Endothelial cell of umbilical vein (primary cell): ENCODE measurements around the gene MRPL24. TPM values are rescaled to one million over a fixed set of nuclear protein-coding genes. Genes with fewer than 3 reads are reported as not detected.

ENCODE experiments used
- BruUV-seq: library from RNA; stranded (reverse); fragments of 400-500 nt; replicated peaks from 2 replicates; lab custom pipeline; 2021; lab: Mats Ljungman, UMichigan
- CTCF ChIA-PET: fragments of 300-600, 350-600 bp; sonication (Branson Sonifier 250); formaldehyde crosslinking; loops from one replicate; lab custom pipeline; 2021; ENCODE audit warnings: antibody characterized with exemption, inconsistent platforms; lab: Charles Lee
- POLR2A ChIA-PET: fragments of 300-600, 350-600 bp; sonication (Branson Sonifier 250); formaldehyde crosslinking; loops from one replicate; lab custom pipeline; 2021; ENCODE audit warnings: antibody characterized with exemption, inconsistent platforms; lab: Charles Lee
- DNase-seq: peaks from one replicate; pipeline ENCODE4 v3.0.0-alpha.2; 2011; ENCODE audit warnings: low read depth, low spot score
- FAIRE-seq: peaks from 2 replicates; lab custom pipeline; 2011; peaks lifted over from hg19 to GRCh38; lab: Jason Lieb, UNC
- H2AFZ ChIP-seq: 2 replicates; pipeline ENCODE4 v1.6.0; 2012; ENCODE audit warnings: low read depth, low read length, control low read depth, inconsistent platforms
- H3K27ac ChIP-seq: 2 replicates; pipeline ENCODE4 v1.5.1; 2011; ENCODE audit warnings: low read depth, mild to moderate bottlenecking, control low read depth, low read length, moderate library complexity; ENCODE audit not compliant: insufficient read depth
- H3K27me3 ChIP-seq, 2 experiments: 2 replicates each; pipeline versions ENCODE4 v1.6.0 to v1.6.1; 2011; ENCODE audit warnings: low read length in 2 of 2, mixed read lengths in 1 of 2; ENCODE audit not compliant: control insufficient read depth in 2 of 2, insufficient read depth in 2 of 2
- H3K36me3 ChIP-seq, 2 experiments: 2 replicates in 1 of 2; 3 replicates in 1 of 2; pipeline ENCODE4 v1.5.1; 2011; ENCODE audit warnings: low read length in 2 of 2, mild to moderate bottlenecking in 1 of 2, moderate library complexity in 1 of 2; ENCODE audit not compliant: control insufficient read depth in 2 of 2, insufficient read depth in 2 of 2; ENCODE audit errors: extremely low read depth in 1 of 2
- H3K4me1 ChIP-seq: 3 replicates; pipeline ENCODE4 v1.5.1; 2011; ENCODE audit warnings: mild to moderate bottlenecking, low read length; ENCODE audit not compliant: control insufficient read depth, insufficient read depth; ENCODE audit errors: extremely low read depth
- H3K4me2 ChIP-seq: 2 replicates; pipeline ENCODE4 v1.6.1; 2011; ENCODE audit warnings: low read length, control low read depth, mixed read lengths; ENCODE audit not compliant: insufficient read depth
- H3K4me3 ChIP-seq, 3 experiments: fragments of 200-600 bp in 1 of 3; sonication (generic), shearing (Covaris generic) in 1 of 3; replicated peaks in 1 of 3; 2 replicates each; pipeline ENCODE4 v1.5.1; 2011 to 2016; ENCODE audit warnings: control low read depth in 3 of 3, low read length in 3 of 3, mild to moderate bottlenecking in 2 of 3, inconsistent platforms in 1 of 3, low read depth in 1 of 3, moderate library complexity in 1 of 3; ENCODE audit not compliant: insufficient read depth in 1 of 3
- H3K79me2 ChIP-seq: 2 replicates; pipeline ENCODE4 v1.6.0; 2012; ENCODE audit warnings: low read length, inconsistent platforms; ENCODE audit not compliant: control insufficient read depth, insufficient read depth
- H3K9ac ChIP-seq: replicated peaks from 2 replicates; pipeline ENCODE3; 2011; ENCODE audit warnings: low read length, control low read depth; ENCODE audit not compliant: insufficient read depth; ENCODE audit errors: extremely low read depth
- H3K9me1 ChIP-seq: replicated peaks from 3 replicates; pipeline ENCODE4 v1.6.0; 2011; ENCODE audit warnings: mild to moderate bottlenecking, low read length; ENCODE audit not compliant: control insufficient read depth, insufficient read depth; ENCODE audit errors: extremely low read depth
- H3K9me3 ChIP-seq: replicated peaks from 2 replicates; pipeline ENCODE4 v1.5.1; 2012; ENCODE audit warnings: low read length, inconsistent platforms; ENCODE audit not compliant: control insufficient read depth, insufficient read depth
- H4K20me1 ChIP-seq: replicated peaks from 2 replicates; pipeline ENCODE3; 2011; ENCODE audit warnings: mild to moderate bottlenecking, low read length; ENCODE audit not compliant: control insufficient read depth, insufficient read depth; ENCODE audit errors: extremely low read depth
- CTCF ChIP-seq, 2 donors: IDR thresholded peaks; 1 replicate in 1 of 2; 2 replicates in 1 of 2; pipeline ENCODE4 v1.5.1; 2011; ENCODE audit warnings: low read length in 2 of 2, mild to moderate bottlenecking in 2 of 2, moderate library complexity in 2 of 2, control low read depth in 1 of 2, inconsistent platforms in 1 of 2, low read depth in 1 of 2; ENCODE audit not compliant: insufficient read depth in 1 of 2; ENCODE audit errors: extremely low read depth in 1 of 2
- EZH2 ChIP-seq: IDR thresholded peaks from 2 replicates; pipeline ENCODE4 v1.6.1; 2012; ENCODE audit warnings: borderline replicate concordance, low read depth, mild to moderate bottlenecking, moderate library complexity, low read length, inconsistent platforms; ENCODE audit not compliant: severe bottlenecking
- FOS ChIP-seq: IDR thresholded peaks from 2 replicates; pipeline ENCODE4 v1.6.1; 2011; ENCODE audit warnings: mild to moderate bottlenecking, low read length, moderate library complexity, borderline replicate concordance; ENCODE audit not compliant: insufficient read depth
- GATA2 ChIP-seq: IDR thresholded peaks from 2 replicates; pipeline ENCODE4 v1.7.0; 2011; ENCODE audit warnings: low read depth, mild to moderate bottlenecking, moderate library complexity, mixed read lengths, low read length; ENCODE audit not compliant: insufficient read length, insufficient read depth
- JUN ChIP-seq: IDR thresholded peaks from 2 replicates; pipeline ENCODE4 v1.6.1; 2011; ENCODE audit warnings: borderline replicate concordance, low read depth; ENCODE audit not compliant: insufficient read length, insufficient read depth
- MAX ChIP-seq: IDR thresholded peaks from 2 replicates; pipeline ENCODE4 v1.6.1; 2011; ENCODE audit not compliant: insufficient read depth, insufficient read length
- MYC ChIP-seq: IDR thresholded peaks from one replicate; pipeline ENCODE4 v1.6.1; 2011; ENCODE audit warnings: mild to moderate bottlenecking, low read depth, low read length
- POLR2A ChIP-seq: IDR thresholded peaks from 2 replicates; pipeline ENCODE4 v1.6.1; 2012; ENCODE audit warnings: low read depth, mild to moderate bottlenecking, control low read depth, low read length
- POLR2AphosphoS5 ChIP-seq: IDR thresholded peaks from 2 replicates; pipeline ENCODE4 v1.6.1; 2012; ENCODE audit warnings: low read depth, mild to moderate bottlenecking, control low read depth, low read length, moderate library complexity; ENCODE audit not compliant: insufficient read depth
- dilution Hi-C: fragments of 300-500 bp; cut with MboI; formaldehyde crosslinking; loops from one replicate; pipeline ENCODE4 v1.15.0; 2019; ENCODE audit warnings: low sequenced_read_pairs; ENCODE audit not compliant: extremely low pct_ligation_motif_present
- intact Hi-C: fragments of 100-400 bp; cut with micrococcal nuclease; formaldehyde crosslinking; loops from one replicate; pipeline ENCODE4 v1.10.0; 2022
- polyA plus RNA-seq, 4 experiments: library from polyadenylated mRNA; depleted of rRNA in 3 of 4; stranded (reverse) in 3 of 4; unstranded in 1 of 4; fragments of >200 nt; gene quantifications; 2 replicates each; pipeline versions ENCODE4 v1.2.1 to v1.2.3, GENCODE V29; 2011 to 2012; ENCODE audit warnings: missing spikeins in 1 of 4
- total RNA-seq: library from RNA; stranded (reverse); gene quantifications from 2 replicates; pipeline ENCODE4 v1.2.3, GENCODE V29; 2021

Gene MRPL24
- total and polyA plus RNA-seq, 2 donors (not counting 3 experiments of a cell fraction or from before 2014, with no cell fraction given) = 47.9 to 77.7 TPM

- Histone ChIP-seq H3K27ac (no peak overlapping the region), H3K4me2 (no peak overlapping the region), H3K4me3 (no peak overlapping the region), H3K79me2 (peaks cover 86% of the 10 kb centered on the region), H3K27me3 (no peaks in the 10 kb centered on the region), H2AFZ (no peak overlapping the region), H3K9me1 (no peaks in the 10 kb centered on the region), H3K36me3 (peaks cover 7 to 8% of the 10 kb centered on the region in 2 experiments), H3K9me3 (no peaks in the 10 kb centered on the region), H3K9ac (no peak overlapping the region), H3K4me1 (peaks cover 10% of the 10 kb centered on the region), H4K20me1 (peaks cover 7% of the 10 kb centered on the region)
- CTCF ChIA-PET = interaction anchor here (0.7 to 3.2 kb wide), 9 partner anchors 9 to 87 kb away, joined by 3 to 14 read pairs (median 4); partner anchors contain the start of genes INSRR, ISG20L2, METTL25B and NTRK1
- DNase-seq = no peak
- no peak for FAIRE-seq
- POLR2A ChIA-PET = interaction anchor here (1.6 kb wide), 1 partner anchor 47 kb away, joined by 3 read pairs; no protein-coding TSS in a partner anchor
- TF ChIP-seq JUN = no peak
- no peak for TF ChIP-seq MAX
- TF ChIP-seq FOS = no peak
- no peak for TF ChIP-seq CTCF (IDR thresholded peaks at IDR 0.05; ENCODE audit: extremely low read depth in 1 of 2, insufficient read depth in 1 of 2, low read depth in 1 of 2, low read length in 2 of 2)
- TF ChIP-seq MYC = no peak
- TF ChIP-seq GATA2 = no peak
- no peak for TF ChIP-seq POLR2AphosphoS5
- no peak for TF ChIP-seq POLR2A
- TF ChIP-seq EZH2 = no peak
- dilution Hi-C loops = no loop called here
- BruUV-seq = no TSS peak
- intact Hi-C loops = no loop called here
These were observed 31.3 kb upstream of the MRPL24 start for GRCh38 chr1:156772222-156772621.
